H1 (cell line): ENCODE results near the gene GMPPA. TPM values are rescaled to one million over a fixed set of nuclear protein-coding genes. Genes with fewer than 3 reads are reported as not detected.

Experiments
- CTCF ChIA-PET: fragments of 300-600 bp; sonication (Branson Sonifier 250); formaldehyde crosslinking; loops from one replicate; lab custom pipeline; 2021; ENCODE audit not compliant: partially characterized antibody; lab: Charles Lee
- POLR2A ChIA-PET: fragments of 300-600 bp; sonication (Branson Sonifier 250); formaldehyde crosslinking; loops from one replicate; lab custom pipeline; 2021; ENCODE audit warnings: inconsistent platforms; ENCODE audit not compliant: partially characterized antibody; lab: Charles Lee
- DNase-seq, 2 experiments: peaks; one replicate each; pipeline versions ENCODE4 v3.0.0 to v3.0.0-alpha.2; 2010 to 2022; ENCODE audit warnings: low spot score in 2 of 2, low read depth in 1 of 2, mixed read lengths in 1 of 2
- FAIRE-seq: peaks from 2 replicates; lab custom pipeline; 2011; peaks lifted over from hg19 to GRCh38; lab: Jason Lieb, UNC
- H2AFZ ChIP-seq: 2 replicates; pipeline ENCODE4 v1.8.1; 2012; ENCODE audit warnings: low read length, inconsistent platforms
- H2AK5ac ChIP-seq: 2 replicates; pipeline ENCODE4 v1.6.1; 2013; ENCODE audit warnings: low read depth, low read length
- H2BK120ac ChIP-seq: replicated peaks from 2 replicates; pipeline ENCODE3; 2013; ENCODE audit warnings: low read depth, low read length, inconsistent platforms
- H2BK12ac ChIP-seq: 2 replicates; pipeline ENCODE4 v1.6.1; 2013; ENCODE audit warnings: low read depth, low read length
- H2BK15ac ChIP-seq: 2 replicates; pipeline ENCODE4 v1.6.1; 2013; ENCODE audit warnings: low read length
- H2BK20ac ChIP-seq: 2 replicates; pipeline ENCODE4 v1.6.1; 2013; ENCODE audit warnings: low read length
- H2BK5ac ChIP-seq: 2 replicates; pipeline ENCODE4 v1.6.1; 2013; ENCODE audit warnings: low read depth, low read length
- H3K14ac ChIP-seq: 2 replicates; pipeline ENCODE4 v1.6.1; 2013; ENCODE audit warnings: inconsistent platforms; ENCODE audit not compliant: insufficient read length
- H3K18ac ChIP-seq: 2 replicates; pipeline ENCODE4 v1.6.1; 2013; ENCODE audit warnings: low read length; ENCODE audit errors: extremely low read depth
- H3K23ac ChIP-seq: 2 replicates; pipeline ENCODE4 v1.6.1; 2013; ENCODE audit warnings: inconsistent platforms; ENCODE audit not compliant: insufficient read length
- H3K23me2 ChIP-seq: 2 replicates; pipeline ENCODE4 v1.6.1; 2013; ENCODE audit warnings: low read depth, low read length
- H3K27ac ChIP-seq: 2 replicates; pipeline ENCODE4 v1.6.1; 2011; ENCODE audit warnings: low read depth, low read length, inconsistent platforms
- H3K27me3 ChIP-seq, 4 experiments: replicated peaks in 1 of 4; 1 replicate in 1 of 4; 2 replicates in 3 of 4; pipeline versions ENCODE4 v1.6.1 to v1.8.1; 2011 to 2013; ENCODE audit warnings: low read length in 3 of 4, mild to moderate bottlenecking in 3 of 4, inconsistent platforms in 2 of 4, mixed read lengths in 2 of 4, moderate library complexity in 1 of 4; ENCODE audit not compliant: control insufficient read depth in 3 of 4, insufficient read depth in 3 of 4; ENCODE audit errors: extremely low read depth in 1 of 4
- H3K36me3 ChIP-seq, 4 experiments: 2 replicates each; pipeline versions ENCODE4 v1.6.1 to v1.8.1; 2011 to 2013; ENCODE audit warnings: mild to moderate bottlenecking in 4 of 4, low read length in 3 of 4, moderate library complexity in 2 of 4, control low read depth in 1 of 4, inconsistent platforms in 1 of 4; ENCODE audit not compliant: insufficient read depth in 4 of 4, control insufficient read depth in 2 of 4
- H3K4ac ChIP-seq: replicated peaks from 2 replicates; pipeline ENCODE3; 2013; ENCODE audit warnings: low read length, low read depth, mixed read lengths, inconsistent platforms; ENCODE audit not compliant: insufficient read length
- H3K4me1 ChIP-seq, 4 experiments: replicated peaks in 1 of 4; 1 replicate in 1 of 4; 2 replicates in 3 of 4; pipeline versions ENCODE4 v1.6.1 to v1.8.1; 2011 to 2013; ENCODE audit warnings: low read length in 3 of 4, inconsistent platforms in 2 of 4, mixed read lengths in 1 of 4; ENCODE audit not compliant: insufficient read depth in 4 of 4, control insufficient read depth in 3 of 4
- H3K4me2 ChIP-seq, 2 experiments: 2 replicates each; pipeline versions ENCODE4 v1.6.1 to v1.8.1; 2011 to 2013; ENCODE audit warnings: low read depth in 2 of 2, low read length in 2 of 2, control low read depth in 1 of 2, inconsistent platforms in 1 of 2, mild to moderate bottlenecking in 1 of 2; ENCODE audit not compliant: insufficient read depth in 1 of 2
- H3K4me3 ChIP-seq, 4 experiments: fragments of 200-600, 300-600 bp in 1 of 4; sonication (generic), shearing (Covaris generic), sonication (Bioruptor Twin) in 1 of 4; 2 replicates each; pipeline versions ENCODE4 v1.5.1 to v1.8.1; 2011 to 2016; ENCODE audit warnings: low read length in 4 of 4, low read depth in 3 of 4, control low read depth in 2 of 4, inconsistent platforms in 2 of 4, mild to moderate bottlenecking in 2 of 4, mixed read lengths in 1 of 4, moderate library complexity in 1 of 4; ENCODE audit not compliant: insufficient read depth in 2 of 4; ENCODE audit errors: extremely low read depth in 1 of 4
- H3K56ac ChIP-seq: replicated peaks from 2 replicates; pipeline ENCODE3; 2013; ENCODE audit warnings: low read depth, mild to moderate bottlenecking, mixed read lengths, low read length, inconsistent platforms; ENCODE audit not compliant: insufficient read length
- H3K79me1 ChIP-seq: 2 replicates; pipeline ENCODE4 v1.6.1; 2013; ENCODE audit warnings: low read depth, low read length, control low read depth
- H3K79me2 ChIP-seq, 2 experiments: 2 replicates each; pipeline versions ENCODE4 v1.6.1 to v1.8.1; 2012 to 2013; ENCODE audit warnings: low read length in 2 of 2, mild to moderate bottlenecking in 2 of 2, inconsistent platforms in 1 of 2; ENCODE audit not compliant: insufficient read depth in 2 of 2, control insufficient read depth in 1 of 2
- H3K9ac ChIP-seq, 4 experiments: replicated peaks in 1 of 4; 1 replicate in 1 of 4; 2 replicates in 3 of 4; pipeline versions ENCODE4 v1.6.1 to v1.8.1; 2011 to 2013; ENCODE audit warnings: low read depth in 3 of 4, low read length in 3 of 4, control low read depth in 2 of 4, mild to moderate bottlenecking in 2 of 4, moderate library complexity in 2 of 4, inconsistent platforms in 1 of 4; ENCODE audit errors: extremely low read depth in 1 of 4
- H3K9me3 ChIP-seq, 2 experiments: 2 replicates each; pipeline versions ENCODE4 v1.6.1 to v1.8.1; 2012 to 2013; ENCODE audit warnings: mild to moderate bottlenecking in 2 of 2, moderate library complexity in 2 of 2, control low read depth in 1 of 2, inconsistent platforms in 1 of 2, low read depth in 1 of 2, low read length in 1 of 2, mixed read lengths in 1 of 2; ENCODE audit not compliant: insufficient read depth in 2 of 2
- H4K20me1 ChIP-seq, 2 experiments: replicated peaks in 1 of 2; 2 replicates each; pipeline versions ENCODE3 to v1.8.1; 2011 to 2013; ENCODE audit warnings: inconsistent platforms in 2 of 2, low read length in 2 of 2, mild to moderate bottlenecking in 1 of 2; ENCODE audit not compliant: insufficient read depth in 2 of 2, control insufficient read depth in 1 of 2
- H4K5ac ChIP-seq: 2 replicates; pipeline ENCODE4 v1.6.1; 2013; ENCODE audit warnings: low read length, low read depth, mixed read lengths, inconsistent platforms; ENCODE audit not compliant: insufficient read length
- H4K8ac ChIP-seq: 2 replicates; pipeline ENCODE4 v1.8.0; 2013; ENCODE audit warnings: mild to moderate bottlenecking, moderate library complexity, low read length, inconsistent platforms; ENCODE audit not compliant: insufficient read depth; ENCODE audit errors: extremely low read depth
- H4K91ac ChIP-seq: replicated peaks from 2 replicates; pipeline ENCODE3; 2013; ENCODE audit warnings: low read length, mixed read lengths, inconsistent platforms; ENCODE audit not compliant: insufficient read length
- WGBS, 2 experiments: shearing (Covaris generic) in 1 of 2; methylation state at CpG; one replicate each; pipeline versions ENCODE4 v1.1.6 to v1.1.7; 2013 to 2015; ENCODE audit warnings: low lambda C conversion rate in 2 of 2, mixed read lengths in 2 of 2, inconsistent platforms in 1 of 2, low coverage in 1 of 2, missing lambda C conversion rate in 1 of 2; ENCODE audit not compliant: insufficient replicate concordance in 2 of 2, insufficient coverage in 1 of 2, insufficient read length in 1 of 2; ENCODE audit errors: extremely low coverage in 1 of 2, missing lambda C conversion rate in 1 of 2; 5-methylcytosine and 5-hydroxymethylcytosine counted together
- polyA plus RNA-seq, 7 experiments: library from polyadenylated mRNA; depleted of rRNA in 3 of 7; stranded (reverse) in 5 of 7; unstranded in 2 of 7; fragments of >200 nt in 5 of 7; fragments of 200-250 nt in 2 of 7; gene quantifications; 1 replicate in 5 of 7; 2 replicates in 1 of 7; 4 replicates in 1 of 7; pipeline versions ENCODE4 v1.2.1 to v1.2.3, GENCODE V29; 2011 to 2013; ENCODE audit warnings: missing spikeins in 2 of 7, mixed read lengths in 2 of 7
- total RNA-seq: library from RNA; stranded (reverse); fragmentation: NEBNext Ultra II Directional; extraction: Animal tissue kit (Norgen Biotek cat#: 25700); gene quantifications from 2 replicates; pipeline ENCODE4 v1.2.1, GENCODE V29; 2021

The GMPPA gene
- total and polyA plus RNA-seq, 2 of the 8 experiments (the other 6 are each of a cell fraction or from before 2014, with no cell fraction given), result 34.3 to 98.8 TPM

DNA sequence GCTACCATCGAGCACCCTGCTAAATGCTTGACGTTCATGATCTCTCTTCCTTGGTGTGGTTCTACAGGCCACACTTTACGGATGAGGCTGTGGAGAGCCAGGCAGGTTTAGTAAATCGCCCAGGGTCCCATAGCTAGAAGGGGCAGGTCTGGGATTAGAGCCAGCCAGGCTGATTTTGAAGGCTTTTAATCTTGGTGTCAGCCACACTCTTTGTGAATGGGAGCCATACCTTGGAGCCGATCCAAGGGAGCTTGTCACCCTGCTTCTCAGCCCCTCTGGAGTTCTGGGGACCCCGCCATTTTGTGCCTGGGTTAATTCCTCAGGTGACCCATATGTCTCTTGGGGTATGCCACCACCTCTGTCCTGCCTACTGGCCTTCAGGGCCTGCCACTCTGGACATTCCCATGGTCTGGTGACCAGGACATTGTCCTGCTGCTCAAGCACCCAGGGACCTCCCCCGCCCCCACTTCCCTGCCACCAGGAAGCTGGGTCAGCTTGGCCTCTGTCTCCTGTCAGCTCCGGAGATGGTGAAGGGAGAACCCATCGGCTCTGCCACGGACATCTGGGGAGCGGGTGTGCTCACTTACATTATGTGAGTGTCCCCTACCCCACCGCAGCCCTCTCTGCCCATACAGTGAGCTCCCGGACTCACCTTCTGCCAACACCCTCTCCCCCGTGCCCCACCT is 7.3 kb upstream of the GMPPA start:
- Histone ChIP-seq H3K23ac (no peak overlapping the region), H3K79me1 (no peaks in the 10 kb centered on the region), H2BK120ac (no peak overlapping the region), H3K18ac (no peak overlapping the region), H4K20me1 (no peaks in the 10 kb centered on the region), H2BK15ac (no peak overlapping the region; the same call in 1 of the 2 replicates), H4K5ac (no peak overlapping the region), H2BK20ac (no peak overlapping the region), H2BK12ac (peak overlapping the region; percentile 14; the same call in 1 of the 2 replicates), H2BK5ac (no peak overlapping the region), H3K4me1 (peaks cover 0 to 27% (median 19%) of the 10 kb centered on the region in 4 experiments; a peak in 6 of 7 replicates), H3K4ac (no peak overlapping the region), H3K9me3 (no peaks in the 10 kb centered on the region), H3K27me3 (peaks cover 8 to 32% (median 21%) of the 10 kb centered on the region in 4 experiments), H3K4me2 (no peak overlapping the region), H3K9ac (no peak overlapping the region), H3K56ac (no peak overlapping the region), H3K23me2 (peaks cover under 1% of the 10 kb centered on the region; the same call in 1 of the 2 replicates), H3K14ac (no peak overlapping the region), H4K8ac (no peak overlapping the region), H3K79me2 (no peaks in the 10 kb centered on the region), H2AK5ac (no peak overlapping the region), H3K27ac (no peak overlapping the region), H3K4me3 (no peak overlapping the region), H4K91ac (no peak overlapping the region), H2AFZ (no peak overlapping the region), H3K36me3 (no peaks in the 10 kb centered on the region)
- CTCF ChIA-PET, result interaction anchor here (1.0 to 113.1 kb wide), 8 partner anchors 2 to 198 kb away, joined by 3 to 7248 read pairs (median 6); partner anchors contain the start of genes ASIC4, CHPF, DES and GMPPA
- POLR2A ChIA-PET, result interaction anchor here (0.6 to 19.9 kb wide), 11 partner anchors 7 to 102 kb away, joined by 3 to 216 read pairs (median 5); partner anchors contain the start of genes ASIC4 and GMPPA
- 84% methylated on average over 14 of the region's 14 CpGs; no CpG with 5 or more reads in 1 of the 2 experiments for WGBS, 2 experiments
- DNase-seq (no peak), FAIRE-seq (no peak)
